Activated CD4-positive, alpha-beta T cell treated with anti-CD3 and anti-CD28 coated beads, Interleukin-2, amount 50 U/mL, for 48 hours (primary cell): ENCODE data around the gene FJX1.
A peak's percentile ranks its signal among the peaks of the same experiment; 100 is the strongest.
"Not testable (repeated sequence)": the region's sequence is repeated elsewhere in the genome, so short reads cannot be mapped to it uniquely, and the experiment has no call there.

Source experiments
- DNase-seq, 2 experiments: peaks; one replicate each; pipeline ENCODE4 v3.0.0-alpha.2; 2020

FJX1 gene

GRCh38 chr11:35635933-35636332, 17.7 kb downstream of the FJX1 start:
- no peak for DNase-seq

GRCh38 chr11:35639591-35640179, 21.4 kb downstream of the FJX1 start:
- no peak for DNase-seq

GRCh38 chr11:35641171-35641897, 23.1 kb downstream of the FJX1 start:
- no peak for DNase-seq

GRCh38 chr11:35641964-35642363, 23.7 kb downstream of the FJX1 start:
- DNase-seq, result no peak

GRCh38 chr11:35647421-35648093, 29.3 kb downstream of the FJX1 start:
- DNase-seq, result no peak

GRCh38 chr11:35650006-35650405, 31.7 kb downstream of the FJX1 start:
- DNase-seq, result no peak

GRCh38 chr11:35650467-35650866, 32.2 kb downstream of the FJX1 start:
- DNase-seq, result no peak

GRCh38 chr11:35651263-35651662, 33.0 kb downstream of the FJX1 start:
- DNase-seq, result no peak

GRCh38 chr11:35652786-35653185, 34.5 kb downstream of the FJX1 start:
- not testable (repeated sequence) for DNase-seq

GRCh38 chr11:35654711-35655110, 36.5 kb downstream of the FJX1 start:
- no peak for DNase-seq

GRCh38 chr11:35655254-35655653, 37.0 kb downstream of the FJX1 start:
- DNase-seq, result no peak

- no peak for DNase-seq
These were observed 37.6 kb downstream of the FJX1 start for GRCh38 chr11:35655856-35656255.

- no peak for DNase-seq
These were observed 40.0 kb downstream of the FJX1 start for GRCh38 chr11:35658020-35658948.

- no peak for DNase-seq
These were observed 43.3 kb downstream of the FJX1 start for GRCh38 chr11:35661534-35661933.

- DNase-seq, result no peak
These were observed 43.9 kb downstream of the FJX1 start for GRCh38 chr11:35662061-35662648.

GRCh38 chr11:35662649-35663407, 44.6 kb downstream of the FJX1 start, which contains the start of gene TRIM44:
Gene TRIM44 (plus strand): TSS chr11:35662775. CDS start chr11:35663112, 337 bp downstream.
- peak; percentile 80 to 85 for DNase-seq

GRCh38 chr11:35663408-35663702, 45.1 kb downstream of the FJX1 start:
- no peak for DNase-seq

- no peak for DNase-seq
These were observed 46.7 kb downstream of the FJX1 start for GRCh38 chr11:35664977-35665441.

- no peak for DNase-seq
These were observed 49.0 kb downstream of the FJX1 start for GRCh38 chr11:35667257-35667656.

- not testable (repeated sequence) for DNase-seq
These were observed 50.1 kb downstream of the FJX1 start for GRCh38 chr11:35668350-35668749.
